GM21737 (cell line): Measurements from ENCODE around the gene ATRIP.
"Not testable (repeated sequence)": the region's sequence is repeated elsewhere in the genome, so short reads cannot be mapped to it uniquely, and the experiment has no call there.

ENCODE experiments used
- ATAC-seq: cut with Tn5 transposase; IDR thresholded peaks from one replicate; pipeline ENCODE4 v1.9.1; 2021; ENCODE audit warnings: mild to moderate bottlenecking, moderate library complexity; ENCODE audit not compliant: unreplicated experiment

ATRIP gene

GRCh38 chr3:48467110-48467454 lies 20.5 kb downstream of the ATRIP start:
- ATAC-seq = no peak

GRCh38 chr3:48467473-48468267 lies 21.1 kb downstream of the ATRIP start:
- no peak for ATAC-seq

GRCh38 chr3:48468329-48468731 lies 21.8 kb downstream of the ATRIP start:
- ATAC-seq = no peak

- ATAC-seq = no peak
Observed at GRCh38 chr3:48469046-48469915, 22.7 kb downstream of the ATRIP start.

- ATAC-seq = no peak
Observed at GRCh38 chr3:48470286-48470685, 23.7 kb downstream of the ATRIP start.

- ATAC-seq = peak; percentile 8
Observed at GRCh38 chr3:48472673-48472922, 26.1 kb downstream of the ATRIP start.

- ATAC-seq = peak; percentile 80
Observed at GRCh38 chr3:48472923-48473616, 26.5 kb downstream of the ATRIP start.

GRCh38 chr3:48473617-48473952 lies 27.0 kb downstream of the ATRIP start:
- ATAC-seq = no peak

- not testable (repeated sequence) for ATAC-seq
Observed at GRCh38 chr3:48474031-48474430, 27.5 kb downstream of the ATRIP start.

- ATAC-seq = no peak
Observed at GRCh38 chr3:48474619-48475018, 28.1 kb downstream of the ATRIP start.

GRCh38 chr3:48475188-48475587 lies 28.7 kb downstream of the ATRIP start:
- no peak for ATAC-seq

GRCh38 chr3:48476426-48477053 lies 30.0 kb downstream of the ATRIP start:
- ATAC-seq = no peak

- no peak for ATAC-seq
Observed at GRCh38 chr3:48477959-48478520, 31.5 kb downstream of the ATRIP start.

GRCh38 chr3:48478626-48479555 lies 32.4 kb downstream of the ATRIP start:
- no peak for ATAC-seq

- ATAC-seq = not testable (repeated sequence)
Observed at GRCh38 chr3:48480891-48481290, 34.4 kb downstream of the ATRIP start.

- not testable (repeated sequence) for ATAC-seq
Observed at GRCh38 chr3:48482822-48483221, 36.3 kb downstream of the ATRIP start.

- ATAC-seq = no peak
Observed at GRCh38 chr3:48486952-48487351, 40.4 kb downstream of the ATRIP start.

- ATAC-seq = no peak
Observed at GRCh38 chr3:48492461-48493202, 46.1 kb downstream of the ATRIP start.

- no peak for ATAC-seq
Observed at GRCh38 chr3:48493203-48493501, 46.6 kb downstream of the ATRIP start.

- no peak for ATAC-seq
Observed at GRCh38 chr3:48500656-48501055, 54.1 kb downstream of the ATRIP start.
